Measurements from ENCODE around the gene CD2BP2. TPM values are rescaled to one million over a fixed set of nuclear protein-coding genes. Genes with fewer than 3 reads are reported as not detected.

Gene CD2BP2
- total and polyA plus RNA-seq, 9 of the 15 experiments (the other 6 are each of a cell fraction or from before 2014, with no cell fraction given) = 3.9 to 51.1 (median 32.8) TPM

GRCh38 chr16:30381291-30382041, 26.4 kb upstream of the CD2BP2 start:
- peak; percentile 79 to 96 (median 83) for DNase-seq (ENCODE audit: extremely low read depth in 1 of 4, low spot score in 3 of 4)
- Histone ChIP-seq H3K79me2 (ENCODE audit: control insufficient read depth, insufficient read depth, low read length) (peaks cover 16% of the 10 kb centered on the region), H4K20me1 (replicated peaks; ENCODE audit: control insufficient read depth, insufficient read depth, low read length) (no peaks in the 10 kb centered on the region), H3K27me3 (ENCODE audit: control insufficient read depth in 2 of 2, insufficient read depth in 2 of 2, low read length in 2 of 2) (no peaks in the 10 kb centered on the region), H3K27ac (ENCODE audit: extremely low read depth, low read depth, low read length) (peak overlapping the region; percentile 91), H3K4me3 (no peak overlapping the region), H2AFZ (ENCODE audit: low read depth, low read length) (peak overlapping the region; percentile 72), H3K4me2 (ENCODE audit: insufficient read depth, low read length) (peak overlapping the region; percentile 60), H3K4me1 (replicated peaks in 1 of 2; ENCODE audit: control insufficient read depth in 2 of 2, insufficient read depth in 2 of 2, low read length in 2 of 2) (peaks cover 42 to 58% of the 10 kb centered on the region in 2 experiments), H3K9me3 (replicated peaks; ENCODE audit: control insufficient read depth, insufficient read depth, low read depth, low read length) (no peaks in the 10 kb centered on the region), H3K9ac (ENCODE audit: insufficient read depth in 1 of 2, low read depth in 2 of 2, low read length in 2 of 2) (peak overlapping the region; percentile 75 to 87), H3K36me3 (ENCODE audit: control insufficient read depth, insufficient read depth, low read length) (peaks cover 7% of the 10 kb centered on the region; the same call in 1 of the 3 replicates), H3K9me1 (ENCODE audit: control insufficient read depth, insufficient read depth, low read length) (no peaks in the 10 kb centered on the region)
- CTCF ChIA-PET (ENCODE audit: low intra/inter-chr PET ratio) = no interaction called here
- WGBS (ENCODE audit: insufficient coverage, low coverage, missing lambda C conversion rate) = 15% methylated on average over 10 of the region's 13 CpGs
- peak; percentile 63 for ATAC-seq
- in situ Hi-C loops (cut with MboI) = no loop called here
- FAIRE-seq = peak; percentile 100
- intact Hi-C loops (cut with micrococcal nuclease) = loop anchor here (2.0 kb wide), 1 partner anchor 13 kb away; the partner anchor contains the start of gene ZNF48
- POLR2A ChIA-PET = interaction anchor here (0.7 to 1.4 kb wide), 7 partner anchors 8 to 26 kb away, joined by 3 to 4 read pairs (median 3); partner anchors contain the start of gene ZNF771
- BruUV-seq (replicated peaks) = no TSS peak
- TF ChIP-seq HSF4 (CRISPR knock-in tag; IDR thresholded peaks at IDR 0.05; ENCODE audit: borderline replicate concordance) (no peak), SMAD1 (IDR thresholded peaks at IDR 0.05; ENCODE audit: low read depth, low read length, partially characterized antibody) (no peak), ZNF507 (tag; conservative IDR thresholded peaks at IDR 0.05) (no peak), HDAC2 (IDR thresholded peaks at IDR 0.05) (peak; percentile 63; the same call in 1 of the 2 replicates), RREB1 (CRISPR knock-in tag; IDR thresholded peaks at IDR 0.05) (no peak), ZNF449 (CRISPR knock-in tag; IDR thresholded peaks at IDR 0.05) (no peak), RBM22 (IDR thresholded peaks at IDR 0.05; ENCODE audit: low read depth, low read length, poor library complexity, severe bottlenecking) (no peak), GABPB1 (CRISPR knock-in tag; IDR thresholded peaks at IDR 0.05) (peak; percentile 90), HNRNPH1 (optimal IDR thresholded peaks at IDR 0.05; ENCODE audit: low read depth, low read length) (no peak), MCM5 (IDR thresholded peaks at IDR 0.05; ENCODE audit: low read depth) (no peak), NCOA1 (IDR thresholded peaks at IDR 0.05; ENCODE audit: low read depth) (0 out of 2 replicates have a peak, but pooled peaks have one; percentile 24), ZNF224 (CRISPR knock-in tag; IDR thresholded peaks at IDR 0.05) (no peak), ZNF512 (tag; IDR thresholded peaks at IDR 0.05) (no peak), CBFA2T3 (IDR thresholded peaks at IDR 0.05) (peak; percentile 62)
